OCI-LY1 (cell line): ENCODE results near the gene BEX2.
"Not testable (repeated sequence)": the region's sequence is repeated elsewhere in the genome, so short reads cannot be mapped to it uniquely, and the experiment has no call there.

ENCODE experiments used
- EZH2 ChIP-seq: fragments of 200-600 bp; sonication (generic), shearing (Covaris generic); IDR thresholded peaks from 2 replicates; pipeline ENCODE4 v1.8.0; 2017; ENCODE audit warnings: borderline replicate concordance, mixed run types, mild to moderate bottlenecking, antibody characterized with exemption, low read length, moderate library complexity, mixed read lengths
- TF ChIP-seq, protein P1 (sequence below): fragments of 200-600 bp; sonication (generic), shearing (Covaris generic); IDR thresholded peaks from 2 replicates; pipeline ENCODE4 v1.5.1; 2017; ENCODE audit warnings: mild to moderate bottlenecking, antibody characterized with exemption, low read length, moderate library complexity, mixed read lengths

DNA sequence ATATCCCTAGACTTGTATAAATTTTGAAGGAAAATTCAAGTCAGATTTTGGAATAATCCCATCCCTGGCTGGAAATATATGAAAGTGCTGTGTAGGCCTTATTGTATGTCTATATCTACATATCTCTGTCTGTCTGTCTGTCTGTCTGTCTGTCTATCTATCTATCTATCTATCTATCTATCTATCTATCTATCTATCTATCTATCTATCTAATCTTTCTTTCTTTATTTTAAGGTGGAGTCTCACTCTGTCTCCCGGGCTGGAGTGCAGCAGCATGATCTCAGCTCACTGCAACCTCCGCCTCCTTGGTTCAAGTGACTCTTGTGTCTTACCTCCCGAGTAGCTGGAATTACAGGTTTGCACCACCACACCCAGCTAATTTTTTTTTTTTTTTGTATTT lies 48.8 kb upstream of the BEX2 start:
- TF ChIP-seq, protein P1, sequence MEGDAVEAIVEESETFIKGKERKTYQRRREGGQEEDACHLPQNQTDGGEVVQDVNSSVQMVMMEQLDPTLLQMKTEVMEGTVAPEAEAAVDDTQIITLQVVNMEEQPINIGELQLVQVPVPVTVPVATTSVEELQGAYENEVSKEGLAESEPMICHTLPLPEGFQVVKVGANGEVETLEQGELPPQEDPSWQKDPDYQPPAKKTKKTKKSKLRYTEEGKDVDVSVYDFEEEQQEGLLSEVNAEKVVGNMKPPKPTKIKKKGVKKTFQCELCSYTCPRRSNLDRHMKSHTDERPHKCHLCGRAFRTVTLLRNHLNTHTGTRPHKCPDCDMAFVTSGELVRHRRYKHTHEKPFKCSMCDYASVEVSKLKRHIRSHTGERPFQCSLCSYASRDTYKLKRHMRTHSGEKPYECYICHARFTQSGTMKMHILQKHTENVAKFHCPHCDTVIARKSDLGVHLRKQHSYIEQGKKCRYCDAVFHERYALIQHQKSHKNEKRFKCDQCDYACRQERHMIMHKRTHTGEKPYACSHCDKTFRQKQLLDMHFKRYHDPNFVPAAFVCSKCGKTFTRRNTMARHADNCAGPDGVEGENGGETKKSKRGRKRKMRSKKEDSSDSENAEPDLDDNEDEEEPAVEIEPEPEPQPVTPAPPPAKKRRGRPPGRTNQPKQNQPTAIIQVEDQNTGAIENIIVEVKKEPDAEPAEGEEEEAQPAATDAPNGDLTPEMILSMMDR, result not testable (repeated sequence)
- not testable (repeated sequence) for TF ChIP-seq EZH2
